Neuronal stem cell (in vitro differentiated cells): ENCODE results near the gene MALSU1.

Source experiments
- DNase-seq: peaks from one replicate; pipeline ENCODE4 v3.0.0-alpha.2; 2013; ENCODE audit warnings: low spot score
- H2AFZ ChIP-seq: one replicate; pipeline ENCODE4 v1.6.1; 2013; ENCODE audit warnings: mild to moderate bottlenecking, low read length, inconsistent platforms
- H2AK5ac ChIP-seq: 2 replicates; pipeline ENCODE4 v1.6.1; 2013; ENCODE audit warnings: low read depth, mild to moderate bottlenecking, inconsistent platforms, low read length, moderate library complexity, mixed read lengths
- H2BK120ac ChIP-seq: 2 replicates; pipeline ENCODE4 v1.6.1; 2013; ENCODE audit warnings: low read depth, mild to moderate bottlenecking, inconsistent platforms, low read length, moderate library complexity, mixed read lengths
- H2BK12ac ChIP-seq: one replicate; pipeline ENCODE4 v1.6.1; 2013; ENCODE audit warnings: low read length, inconsistent platforms
- H2BK15ac ChIP-seq: 2 replicates; pipeline ENCODE4 v1.6.1; 2013; ENCODE audit warnings: mild to moderate bottlenecking, low read length, inconsistent platforms, mixed read lengths
- H2BK5ac ChIP-seq: one replicate; pipeline ENCODE4 v1.6.1; 2013; ENCODE audit warnings: inconsistent platforms, mild to moderate bottlenecking, low read length, moderate library complexity
- H3K14ac ChIP-seq: one replicate; pipeline ENCODE4 v1.6.1; 2013; ENCODE audit warnings: low read length, inconsistent platforms
- H3K18ac ChIP-seq: 2 replicates; pipeline ENCODE4 v1.6.1; 2013; ENCODE audit warnings: low read length, inconsistent platforms
- H3K23ac ChIP-seq: 2 replicates; pipeline ENCODE4 v1.6.1; 2013; ENCODE audit warnings: low read depth, mild to moderate bottlenecking, mixed read lengths, low read length, inconsistent platforms; ENCODE audit not compliant: poor library complexity
- H3K27ac ChIP-seq: replicated peaks from 3 replicates; pipeline ENCODE4 v1.5.1; 2013; ENCODE audit warnings: low read length, inconsistent platforms
- H3K27me3 ChIP-seq, 3 experiments: 2 replicates each; pipeline ENCODE4 v1.6.1; 2013; ENCODE audit warnings: low read length in 3 of 3, mild to moderate bottlenecking in 2 of 3, inconsistent platforms in 1 of 3, low read depth in 1 of 3, mixed read lengths in 1 of 3, moderate library complexity in 1 of 3; ENCODE audit not compliant: control insufficient read depth in 3 of 3, insufficient read depth in 3 of 3
- H3K36me3 ChIP-seq, 2 donors: replicated peaks in 1 of 2; 2 replicates each; pipeline ENCODE4 v1.6.1; 2013; ENCODE audit warnings: low read length in 2 of 2; ENCODE audit not compliant: control insufficient read depth in 2 of 2, insufficient read depth in 2 of 2
- H3K4ac ChIP-seq: 2 replicates; pipeline ENCODE4 v1.6.1; 2013; ENCODE audit warnings: inconsistent platforms, mild to moderate bottlenecking, low read length, moderate library complexity
- H3K4me1 ChIP-seq, 2 donors: 1 replicate in 1 of 2; 2 replicates in 1 of 2; pipeline ENCODE4 v1.6.1; 2013; ENCODE audit warnings: low read length in 2 of 2, low read depth in 1 of 2; ENCODE audit not compliant: control insufficient read depth in 2 of 2, insufficient read depth in 1 of 2
- H3K4me2 ChIP-seq: one replicate; pipeline ENCODE4 v1.6.1; 2013; ENCODE audit warnings: mild to moderate bottlenecking, low read length, inconsistent platforms; ENCODE audit not compliant: insufficient read depth, poor library complexity, severe bottlenecking
- H3K4me3 ChIP-seq, 2 donors: 2 replicates each; pipeline ENCODE4 v1.5.1; 2013; ENCODE audit warnings: low read length in 2 of 2, mild to moderate bottlenecking in 2 of 2, inconsistent platforms in 1 of 2, moderate library complexity in 1 of 2
- H3K79me1 ChIP-seq: one replicate; pipeline ENCODE4 v1.6.1; 2013; ENCODE audit warnings: low read depth, mild to moderate bottlenecking, inconsistent platforms, low read length, moderate library complexity
- H3K9ac ChIP-seq: one replicate; pipeline ENCODE4 v1.6.1; 2013; ENCODE audit warnings: mild to moderate bottlenecking, low read depth, low read length, inconsistent platforms; ENCODE audit not compliant: poor library complexity
- H3K9me3 ChIP-seq, 2 donors: replicated peaks in 1 of 2; 2 replicates each; pipeline versions ENCODE3 to v1.6.1; 2013; ENCODE audit warnings: low read length in 2 of 2, mild to moderate bottlenecking in 2 of 2, inconsistent platforms in 1 of 2, low read depth in 1 of 2, mixed read lengths in 1 of 2, moderate library complexity in 1 of 2; ENCODE audit not compliant: control insufficient read depth in 2 of 2, insufficient read depth in 1 of 2
- H4K8ac ChIP-seq: one replicate; pipeline ENCODE4 v1.6.1; 2013; ENCODE audit warnings: low read depth, mild to moderate bottlenecking, inconsistent platforms, low read length, moderate library complexity
- H4K91ac ChIP-seq: one replicate; pipeline ENCODE4 v1.6.1; 2013; ENCODE audit warnings: low read length, low read depth, mild to moderate bottlenecking, inconsistent platforms; ENCODE audit not compliant: poor library complexity
- WGBS, 2 donors: extraction: QIAGEN DNeasy Blood & Tissue Kit; methylation state at CpG; one replicate each; pipeline ENCODE4 v1.1.7; 2013; ENCODE audit warnings: missing lambda C conversion rate in 2 of 2, mixed read lengths in 1 of 2; ENCODE audit not compliant: insufficient read length in 2 of 2, insufficient replicate concordance in 1 of 2; ENCODE audit errors: extremely low coverage in 2 of 2; 5-methylcytosine and 5-hydroxymethylcytosine counted together

Gene MALSU1

GRCh38 chr7:23298141-23298881, 828 bp upstream of the MALSU1 start:
- Histone ChIP-seq H3K79me1 (peaks cover 7% of the 10 kb centered on the region), H3K27me3 (peaks cover 0 to 3% (median 0%) of the 10 kb centered on the region in 3 experiments), H2AFZ (peak overlapping the region; percentile 93), H3K9me3 (no peaks in the 10 kb centered on the region), H3K4me3 (peak overlapping the region in 1 of 2 donors; percentile 78), H3K36me3 (peaks cover 7 to 24% of the 10 kb centered on the region in 2 donors), H2BK15ac (no peak overlapping the region), H2BK12ac (peak overlapping the region; percentile 50), H3K18ac (peak overlapping the region; percentile 21), H4K8ac (no peak overlapping the region), H4K91ac (no peak overlapping the region), H3K4ac (no peak overlapping the region), H2BK5ac (no peak overlapping the region), H2BK120ac (no peak overlapping the region), H3K27ac (no peak overlapping the region), H3K23ac (no peak overlapping the region), H3K4me1 (peaks cover 7 to 11% of the 10 kb centered on the region in 2 donors), H3K4me2 (peak overlapping the region; percentile 31), H3K9ac (no peak overlapping the region), H2AK5ac (no peak overlapping the region), H3K14ac (no peak overlapping the region)
- no peak for DNase-seq
- WGBS, 2 donors = no CpG with 5 or more reads among the region's 11 CpGs

DNA sequence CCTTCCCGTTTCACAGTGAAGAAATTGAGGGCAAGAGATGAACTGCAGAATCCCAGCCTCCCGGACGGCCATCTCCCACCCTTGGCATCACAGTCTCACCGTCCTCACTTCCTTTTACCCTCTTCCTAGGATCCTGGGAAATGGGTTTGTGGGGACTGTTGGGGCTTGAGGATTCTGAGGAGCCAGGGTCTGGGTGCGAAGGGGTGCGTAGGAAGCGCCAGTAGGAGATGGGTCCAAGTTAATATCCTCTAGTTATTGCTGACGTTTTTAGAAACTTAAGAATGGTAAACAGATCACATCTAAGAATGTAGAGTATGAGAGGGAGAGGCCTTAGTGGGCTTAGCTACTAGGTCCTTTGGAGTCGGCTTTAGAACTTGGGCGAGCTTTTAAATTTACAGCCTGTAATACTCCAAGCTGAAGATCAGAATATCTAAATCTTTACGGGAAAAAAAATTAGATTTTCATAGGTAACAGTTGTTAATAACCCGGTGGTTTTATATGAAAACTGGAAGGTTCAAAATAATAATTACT, 696 bp downstream of the MALSU1 start:
- peaks cover 7 to 11% of the 10 kb centered on the region in 2 donors for H3K4me1 ChIP-seq
- no peaks in the 10 kb centered on the region for H3K9me3 ChIP-seq
- no peak overlapping the region for H4K8ac ChIP-seq
- no peak overlapping the region for H3K18ac ChIP-seq
- H3K4me2 ChIP-seq = peak overlapping the region; percentile 90
- no peak overlapping the region for H3K4ac ChIP-seq
- no peak overlapping the region for H2BK15ac ChIP-seq
- peaks cover 0 to 3% (median 0%) of the 10 kb centered on the region in 3 experiments for H3K27me3 ChIP-seq
- H2BK5ac ChIP-seq = no peak overlapping the region
- no peak overlapping the region for H3K14ac ChIP-seq
- DNase-seq = no peak
- no peak overlapping the region for H4K91ac ChIP-seq
- no peak overlapping the region for H3K23ac ChIP-seq
- H2AK5ac ChIP-seq = peak overlapping the region; percentile 30
- no peak overlapping the region for H3K27ac ChIP-seq
- H3K36me3 ChIP-seq = peaks cover 7 to 38% of the 10 kb centered on the region in 2 donors
- H3K9ac ChIP-seq = peak overlapping the region; percentile 98
- peak overlapping the region; percentile 93 for H2AFZ ChIP-seq
- H2BK120ac ChIP-seq = no peak overlapping the region
- H3K79me1 ChIP-seq = peaks cover 7% of the 10 kb centered on the region
- H2BK12ac ChIP-seq = no peak overlapping the region
- H3K4me3 ChIP-seq = peak overlapping the region; percentile 78 to 95
- WGBS, 2 donors = no CpG with 5 or more reads among the region's 12 CpGs

DNA sequence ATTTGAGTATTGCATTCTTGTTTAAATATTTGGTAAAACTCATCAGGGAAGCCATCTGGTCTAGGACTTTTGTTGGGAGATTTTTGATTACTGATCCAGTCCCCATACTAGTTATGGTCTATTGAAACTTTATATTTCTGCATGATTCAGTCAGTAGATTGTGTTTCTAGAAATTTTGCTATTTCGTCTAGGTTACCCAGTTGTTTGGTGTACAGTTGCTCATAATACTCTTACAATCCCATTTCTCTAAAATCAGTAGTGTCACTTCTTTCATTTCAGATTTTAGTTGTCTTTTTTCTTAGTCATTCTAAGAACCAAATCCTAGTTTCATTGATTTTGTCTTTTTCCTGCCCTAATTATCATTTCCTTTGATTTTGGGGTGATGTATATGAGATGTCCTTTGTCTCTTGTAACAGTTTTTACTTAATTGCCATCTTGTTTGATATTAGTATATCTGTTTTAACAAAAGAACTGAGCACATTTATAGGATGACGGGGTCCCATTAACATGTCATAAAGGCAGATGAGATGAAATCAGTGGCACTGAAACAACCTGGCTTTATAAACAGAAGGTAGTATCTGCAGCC, 7.9 kb downstream of the MALSU1 start:
- H3K36me3 ChIP-seq = peaks cover 18 to 98% of the 10 kb centered on the region in 2 donors
- no peak overlapping the region for H2AK5ac ChIP-seq
- peaks cover 3% of the 10 kb centered on the region for H3K79me1 ChIP-seq
- no peak overlapping the region for H4K91ac ChIP-seq
- H3K23ac ChIP-seq = no peak overlapping the region
- H3K4me1 ChIP-seq = no peaks in the 10 kb centered on the region
- no peak overlapping the region for H3K4me3 ChIP-seq
- no peak overlapping the region for H3K14ac ChIP-seq
- H2AFZ ChIP-seq = no peak overlapping the region
- no peaks in the 10 kb centered on the region for H3K27me3 ChIP-seq
- no peak overlapping the region for H3K27ac ChIP-seq
- peaks cover 0 to 7% of the 10 kb centered on the region in 2 donors for H3K9me3 ChIP-seq
- H3K18ac ChIP-seq = no peak overlapping the region
- H4K8ac ChIP-seq = no peak overlapping the region
- no peak overlapping the region for H3K4ac ChIP-seq
- H2BK12ac ChIP-seq = no peak overlapping the region
- no peak overlapping the region for H3K9ac ChIP-seq
- no peak overlapping the region for H3K4me2 ChIP-seq
- H2BK120ac ChIP-seq = no peak overlapping the region
- no peak overlapping the region for H2BK15ac ChIP-seq
- no peak overlapping the region for H2BK5ac ChIP-seq
- WGBS, 2 donors = no CpG with 5 or more reads among the region's 2 CpGs
- no peak for DNase-seq

DNA sequence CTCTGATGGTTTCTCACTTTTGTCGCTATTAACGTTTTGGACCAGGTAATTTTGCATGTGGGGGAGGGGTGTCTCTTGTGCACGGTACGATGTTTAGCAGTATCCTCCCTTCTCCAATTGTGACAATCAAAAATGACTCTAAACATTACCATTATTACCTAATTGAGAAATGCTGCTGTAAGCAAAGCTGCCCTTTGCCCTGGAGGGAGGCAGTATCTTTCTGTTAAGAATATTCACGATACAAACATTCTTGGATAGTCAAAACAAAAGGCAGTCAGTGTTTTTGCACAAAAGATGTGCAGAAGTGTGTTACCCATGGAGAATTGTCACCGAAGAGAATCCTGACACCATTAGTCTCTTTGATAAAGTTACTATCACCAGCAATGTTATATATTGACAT, 9.6 kb downstream of the MALSU1 start:
- Histone ChIP-seq H3K79me1 (peaks cover 3% of the 10 kb centered on the region), H3K27me3 (no peaks in the 10 kb centered on the region), H3K18ac (no peak overlapping the region), H3K36me3 (peaks cover 26 to 98% of the 10 kb centered on the region in 2 donors), H3K9ac (no peak overlapping the region), H3K27ac (no peak overlapping the region), H3K4me2 (no peak overlapping the region), H2BK120ac (no peak overlapping the region), H2BK12ac (no peak overlapping the region), H2AK5ac (no peak overlapping the region), H3K23ac (no peak overlapping the region), H2BK15ac (no peak overlapping the region), H4K91ac (no peak overlapping the region), H2AFZ (no peak overlapping the region), H2BK5ac (no peak overlapping the region), H3K14ac (no peak overlapping the region), H3K4me3 (no peak overlapping the region), H4K8ac (no peak overlapping the region), H3K4me1 (no peaks in the 10 kb centered on the region), H3K9me3 (peaks cover 0 to 7% of the 10 kb centered on the region in 2 donors), H3K4ac (no peak overlapping the region)
- WGBS, 2 donors = no CpG with 5 or more reads among the region's 6 CpGs
- DNase-seq = no peak
